H1 (cell line): ENCODE measurements around the gene ZNF577. TPM values are rescaled to one million over a fixed set of nuclear protein-coding genes. Genes with fewer than 3 reads are reported as not detected.
A peak's percentile ranks its signal among the peaks of the same experiment; 100 is the strongest.

Experiments used
- CTCF ChIP-seq, 3 experiments: IDR thresholded peaks; 1 replicate in 2 of 3; 2 replicates in 1 of 3; pipeline versions ENCODE4 v1.5.1 to v1.6.1; 2011; ENCODE audit warnings: low read length in 3 of 3, mild to moderate bottlenecking in 3 of 3, inconsistent platforms in 2 of 3, low read depth in 1 of 3, moderate library complexity in 1 of 3; ENCODE audit not compliant: insufficient read depth in 1 of 3; ENCODE audit errors: control extremely low read depth in 1 of 3
- polyA plus RNA-seq, 7 experiments: library from polyadenylated mRNA; depleted of rRNA in 3 of 7; stranded (reverse) in 5 of 7; unstranded in 2 of 7; fragments of >200 nt in 5 of 7; fragments of 200-250 nt in 2 of 7; gene quantifications; 1 replicate in 5 of 7; 2 replicates in 1 of 7; 4 replicates in 1 of 7; pipeline versions ENCODE4 v1.2.1 to v1.2.3, GENCODE V29; 2011 to 2013; ENCODE audit warnings: missing spikeins in 2 of 7, mixed read lengths in 2 of 7
- total RNA-seq: library from RNA; stranded (reverse); fragmentation: NEBNext Ultra II Directional; extraction: Animal tissue kit (Norgen Biotek cat#: 25700); gene quantifications from 2 replicates; pipeline ENCODE4 v1.2.1, GENCODE V29; 2021

The ZNF577 gene
- total and polyA plus RNA-seq, 2 of the 8 experiments (the other 6 are each of a cell fraction or from before 2014, with no cell fraction given) = 13.8 to 14.9 TPM

GRCh38 chr19:51926784-51927741, 39.3 kb upstream of the ZNF577 start, which contains the start of gene ZNF613 (continued):
- peak in 1 of 3 experiments; percentile 35; a peak in 1 of 4 replicates for TF ChIP-seq CTCF (IDR thresholded peaks at IDR 0.05; ENCODE audit: control extremely low read depth in 1 of 3, insufficient read depth in 1 of 3, low read depth in 1 of 3, low read length in 3 of 3)
